GM15510 (cell line): ENCODE data around the gene STRAP.

Experiments
- POLR2A ChIP-seq: IDR thresholded peaks from 3 replicates; pipeline ENCODE4 v1.6.1; 2011; ENCODE audit warnings: borderline replicate concordance; ENCODE audit not compliant: insufficient read length; ENCODE audit errors: extremely low read depth

Gene STRAP

DNA sequence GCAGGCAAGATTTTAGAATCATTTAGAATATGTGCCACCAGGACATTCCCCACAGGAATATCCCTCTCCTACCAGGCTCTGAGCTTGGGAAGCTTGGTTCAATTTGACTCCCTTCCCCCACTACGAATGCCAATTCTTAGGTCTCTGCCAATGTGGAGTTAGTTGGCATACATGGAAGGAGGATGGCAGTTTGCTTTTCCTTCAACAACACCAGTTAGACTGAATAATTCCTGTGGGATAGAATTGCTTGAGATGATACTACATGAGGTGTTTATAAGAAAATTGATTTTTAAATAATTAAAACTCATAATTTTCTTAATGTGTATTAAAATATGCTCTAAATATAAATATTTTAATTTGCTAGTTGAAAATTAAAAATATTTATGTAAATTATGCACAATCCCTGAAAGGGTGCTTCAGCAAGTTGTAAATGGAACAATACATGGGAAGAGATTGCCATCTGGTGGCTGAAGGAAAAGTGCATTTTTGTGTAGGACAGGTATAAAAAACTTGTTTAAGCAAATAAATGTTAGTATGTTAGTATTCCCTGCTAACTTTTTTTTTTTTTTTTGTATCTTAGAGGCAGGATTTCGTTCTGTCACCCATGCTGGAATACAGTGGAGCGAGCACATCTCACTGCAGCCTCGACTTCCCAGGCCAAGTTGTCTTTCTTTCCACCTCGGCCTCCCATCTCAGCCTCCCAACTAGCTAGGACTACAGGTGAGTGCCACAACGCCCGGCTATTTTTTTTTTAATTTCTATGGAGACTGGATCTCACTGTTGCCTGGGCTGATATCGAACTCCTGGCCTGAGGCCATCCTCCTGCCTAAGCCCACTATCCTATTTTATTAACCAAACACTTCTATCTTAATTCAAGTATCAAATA is 25.8 kb upstream of the STRAP start:
- no peak for TF ChIP-seq POLR2A

DNA sequence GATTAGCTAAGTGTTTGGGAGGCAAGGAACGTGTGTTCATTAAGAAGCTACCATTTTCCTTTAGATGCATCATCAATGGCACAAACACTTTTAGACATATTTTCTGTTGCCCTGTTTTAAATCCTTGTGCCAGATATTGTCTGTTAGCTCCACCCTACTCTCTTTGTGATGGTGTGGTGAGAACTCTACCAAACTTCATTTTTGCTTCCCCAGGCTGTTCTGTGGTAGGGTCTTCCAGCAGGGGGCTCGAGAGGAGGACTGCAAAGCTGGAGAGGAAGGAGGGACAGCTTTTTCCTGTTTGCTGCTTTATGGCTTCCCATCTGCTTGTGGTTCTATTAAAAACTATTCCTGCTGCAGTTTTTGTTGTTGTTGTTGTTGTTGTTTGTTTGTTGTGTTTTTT is 23.8 kb upstream of the STRAP start:
- no peak for TF ChIP-seq POLR2A

DNA sequence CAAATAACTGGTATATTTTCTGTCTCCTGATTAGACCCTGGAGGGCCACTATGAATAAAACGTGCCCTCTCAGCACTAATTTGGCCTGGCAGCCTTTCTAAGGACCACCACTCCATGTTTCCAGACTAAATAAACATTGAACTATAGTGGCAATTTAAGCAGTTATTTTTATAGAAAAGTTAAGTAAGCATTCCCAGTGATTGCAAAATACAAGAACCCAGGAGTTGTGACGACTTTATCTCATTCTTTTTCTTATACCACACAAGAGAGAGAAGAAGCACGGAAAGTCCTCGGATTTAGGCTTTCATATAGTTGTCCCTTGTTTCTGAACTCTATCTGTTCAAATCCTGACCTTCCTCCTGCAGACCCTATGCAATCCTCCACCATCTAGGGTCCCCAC is 23.1 kb upstream of the STRAP start:
- no peak for TF ChIP-seq POLR2A

DNA sequence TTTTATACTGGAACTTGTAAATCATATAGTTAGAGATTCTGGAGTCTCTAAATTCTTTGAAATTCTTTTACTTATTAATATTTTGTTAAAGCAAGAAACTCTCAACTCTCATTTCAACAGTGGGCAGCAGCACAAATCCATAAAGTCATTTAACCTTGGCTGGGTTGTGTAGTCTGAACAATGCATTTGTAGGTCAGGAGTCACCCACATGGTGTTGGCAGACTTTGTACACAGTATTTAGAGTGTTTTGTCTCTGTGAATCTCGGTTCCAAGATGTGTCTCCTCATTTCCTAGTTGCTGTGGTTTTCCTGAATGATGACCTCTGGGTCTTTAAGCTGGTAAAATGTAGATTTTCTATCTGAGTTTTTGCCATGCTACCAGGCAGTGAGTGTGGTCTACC is 20.8 kb upstream of the STRAP start:
- no peak for TF ChIP-seq POLR2A

DNA sequence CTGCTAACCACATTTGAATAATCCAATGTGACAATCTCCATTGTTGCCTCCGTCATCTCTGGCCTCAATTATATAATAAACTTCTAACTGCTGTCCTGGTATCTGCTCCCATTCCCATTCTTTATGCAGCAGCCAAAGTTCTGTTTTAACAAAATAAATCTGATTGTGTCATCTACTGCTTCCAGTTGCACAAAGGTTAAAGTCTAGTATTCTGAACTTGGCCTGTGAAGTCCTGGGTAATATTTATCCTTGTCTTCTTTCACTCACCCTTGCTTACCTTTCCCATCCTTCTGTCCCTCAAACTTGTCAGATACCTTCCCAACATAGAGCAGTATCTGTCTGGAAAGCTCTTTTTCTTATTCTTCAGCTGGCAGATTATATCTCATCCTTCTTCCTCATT is 19.3 kb upstream of the STRAP start:
- TF ChIP-seq POLR2A = no peak

DNA sequence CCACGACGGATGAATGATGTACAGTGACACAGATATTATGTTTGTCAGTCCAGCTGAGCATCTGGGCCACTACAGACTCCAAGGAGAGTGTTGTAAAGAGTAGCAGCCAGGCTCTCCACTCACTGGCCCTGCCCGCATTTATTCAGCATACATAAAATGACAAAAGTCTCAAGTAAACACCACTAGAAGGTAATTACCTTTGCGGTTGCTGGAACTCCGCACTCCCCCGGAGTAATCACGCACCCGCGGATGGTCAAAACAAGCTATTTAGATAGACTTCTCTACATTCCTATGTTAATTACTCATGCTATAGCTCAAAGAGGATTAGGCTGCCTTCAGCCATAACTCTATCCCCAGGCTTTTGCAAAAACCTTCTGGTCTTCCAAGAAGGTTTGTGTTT is 18.8 kb upstream of the STRAP start:
- TF ChIP-seq POLR2A = no peak

DNA sequence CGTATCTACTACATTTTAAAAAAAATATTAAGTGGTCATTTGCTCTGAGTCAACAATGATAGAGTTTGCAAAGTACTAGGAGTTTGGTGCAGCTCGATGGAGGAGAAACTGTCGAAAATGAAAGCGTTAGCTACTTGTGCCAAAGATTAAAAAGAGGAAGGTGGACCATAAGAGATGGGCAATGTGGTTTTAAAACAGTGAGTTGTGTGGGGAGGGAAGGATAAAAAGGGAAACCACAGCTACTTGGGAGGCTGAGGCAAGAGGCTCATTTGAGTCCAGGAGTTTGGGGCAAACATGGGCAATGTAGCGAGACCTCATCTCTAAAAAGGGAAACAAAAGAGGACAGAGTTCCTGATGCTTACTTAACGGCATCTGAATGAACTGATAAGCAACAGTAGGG is 18.2 kb upstream of the STRAP start:
- TF ChIP-seq POLR2A = no peak

DNA sequence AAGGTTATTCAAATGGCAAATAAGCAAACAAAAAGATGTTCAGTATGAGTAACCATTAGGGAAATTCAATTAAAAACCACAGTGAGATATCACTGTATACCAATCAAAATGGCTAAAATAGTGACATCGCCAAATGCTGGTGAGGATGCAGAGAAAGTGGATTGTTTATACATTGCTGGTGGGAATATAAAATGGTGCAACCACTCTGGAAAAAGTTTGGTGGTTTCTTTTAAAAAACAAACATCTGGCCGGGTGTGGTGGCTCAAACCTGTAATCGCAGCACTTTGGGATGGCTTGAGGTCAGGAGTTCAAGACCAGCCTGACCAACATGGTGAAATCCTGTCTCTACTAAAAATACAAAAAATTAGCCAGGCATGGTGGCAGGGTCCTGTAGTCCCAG is 14.0 kb upstream of the STRAP start:
- no peak for TF ChIP-seq POLR2A

DNA sequence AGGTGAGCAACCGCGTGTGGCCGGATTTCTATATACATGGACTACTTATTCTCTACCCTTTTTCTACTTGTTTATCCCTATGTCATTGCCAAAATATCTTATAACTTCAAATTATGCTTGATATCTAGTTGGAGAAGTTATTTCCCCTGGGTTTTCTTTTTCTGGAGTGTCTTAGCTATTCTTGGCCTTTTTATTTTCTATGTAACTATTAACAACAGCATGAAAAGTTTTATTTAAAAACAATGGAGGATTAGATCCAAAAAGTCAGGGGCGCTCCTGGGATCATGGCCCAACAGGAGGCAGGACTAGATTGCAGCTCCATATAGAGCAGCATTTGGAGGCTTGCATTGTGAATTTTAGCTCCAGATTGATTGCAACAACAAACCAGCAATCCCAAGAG is 8.6 kb upstream of the STRAP start:
- TF ChIP-seq POLR2A = no peak

DNA sequence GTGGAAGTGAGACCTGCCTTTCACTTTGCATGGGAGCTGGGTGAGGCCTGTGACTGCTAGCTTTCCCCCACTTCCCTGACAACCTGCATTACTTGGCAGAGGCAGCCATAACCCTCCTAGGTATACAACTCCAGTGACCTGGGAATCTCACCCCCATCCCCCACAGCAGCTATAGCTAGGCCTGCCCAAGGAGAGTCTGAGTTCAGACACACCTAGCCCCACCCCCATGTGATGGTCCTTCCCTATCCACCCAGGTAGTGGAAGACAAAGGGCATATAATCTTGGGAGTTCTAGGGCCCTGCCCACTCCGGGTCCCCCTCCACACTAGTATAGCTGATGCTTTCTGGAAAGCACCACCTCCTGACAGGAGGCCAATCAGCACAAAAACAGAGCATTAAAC is 6.3 kb upstream of the STRAP start:
- TF ChIP-seq POLR2A = no peak

DNA sequence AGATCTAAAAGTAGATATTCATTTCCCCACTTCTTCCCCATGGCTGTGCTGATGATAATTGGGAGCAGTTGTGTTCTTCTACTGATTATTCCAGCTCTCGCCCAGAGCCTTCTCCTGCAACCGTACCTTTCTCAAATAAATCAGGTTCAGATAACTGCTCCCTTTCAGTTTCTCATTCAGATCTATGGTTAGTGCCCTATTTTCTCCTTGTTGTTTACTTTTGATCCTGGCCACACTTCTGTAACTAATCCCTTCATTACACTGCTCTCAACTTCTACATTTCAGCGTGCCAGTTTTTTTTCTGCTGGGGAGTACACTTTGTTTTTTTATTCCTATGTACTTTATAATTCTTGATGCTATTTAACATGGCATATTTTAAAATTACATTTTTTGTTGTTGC is 2.8 kb upstream of the STRAP start:
- TF ChIP-seq POLR2A = no peak

DNA sequence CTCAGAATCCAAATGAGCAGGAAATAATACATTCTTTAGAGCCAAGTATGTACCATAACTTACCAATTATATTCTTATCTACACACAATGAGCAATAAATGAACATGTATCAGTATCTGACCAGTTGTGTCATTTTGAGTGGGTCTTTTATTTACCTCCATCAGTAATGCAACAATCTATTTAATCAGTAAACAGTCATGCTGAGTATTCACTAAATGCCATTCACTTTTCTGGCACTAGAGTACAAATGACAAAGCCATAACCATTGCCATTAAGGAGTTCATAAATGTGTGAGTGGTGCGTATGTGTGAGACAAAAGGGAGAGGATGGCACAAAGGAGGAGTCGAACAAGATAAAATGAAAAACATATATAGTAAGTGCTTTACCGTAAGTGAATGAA is 1.5 kb upstream of the STRAP start:
- no peak for TF ChIP-seq POLR2A

DNA sequence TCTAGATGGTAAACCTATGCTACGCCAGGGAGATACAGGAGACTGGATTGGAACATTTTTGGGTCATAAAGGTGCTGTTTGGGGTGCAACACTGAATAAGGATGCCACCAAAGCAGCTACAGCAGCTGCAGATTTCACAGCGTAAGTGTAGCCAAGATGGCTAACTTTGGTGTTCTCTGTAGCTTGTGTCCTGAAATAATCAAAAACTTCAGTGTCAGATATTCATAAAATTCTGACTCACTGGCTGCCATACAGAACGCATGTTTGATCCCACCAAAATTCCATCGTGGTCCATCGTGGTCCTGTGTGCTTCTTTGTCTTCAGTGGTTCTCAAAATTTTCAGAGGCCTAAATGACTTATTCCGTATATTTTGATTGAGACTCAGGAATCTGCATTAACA is 1.3 kb downstream of the STRAP start:
- no peak for TF ChIP-seq POLR2A

DNA sequence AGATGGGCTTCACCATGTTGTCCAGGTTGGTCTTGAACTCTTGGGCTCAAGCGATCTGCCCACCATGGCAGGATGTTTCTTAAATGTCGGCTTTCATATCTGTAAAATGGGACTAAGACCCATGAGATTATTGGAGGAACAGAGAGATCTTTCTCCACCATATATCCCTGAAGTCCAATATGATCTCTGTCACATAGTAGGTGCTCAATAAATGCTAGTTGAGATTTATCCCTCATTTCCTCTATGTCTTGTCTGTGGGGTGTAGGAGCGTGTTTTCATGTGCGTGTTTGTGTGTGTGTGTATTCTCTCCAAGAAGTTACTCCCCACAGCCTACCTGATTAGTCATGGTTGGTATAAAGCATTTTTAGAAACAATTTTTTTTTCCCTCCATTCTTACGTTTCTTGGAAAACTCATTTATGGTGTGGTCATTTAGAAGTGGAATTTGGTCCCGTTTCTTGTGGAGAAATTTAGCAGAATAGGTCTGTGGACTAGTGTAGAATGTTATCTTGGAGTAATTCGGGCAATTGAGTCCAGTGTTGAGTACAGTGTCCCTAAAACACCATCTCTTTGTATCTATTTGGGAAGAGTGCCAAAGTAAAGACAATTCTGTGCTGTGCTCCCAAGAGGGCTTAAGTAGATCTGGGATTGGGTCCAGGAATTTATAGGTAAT is 4.3 kb downstream of the STRAP start:
- TF ChIP-seq POLR2A = no peak

DNA sequence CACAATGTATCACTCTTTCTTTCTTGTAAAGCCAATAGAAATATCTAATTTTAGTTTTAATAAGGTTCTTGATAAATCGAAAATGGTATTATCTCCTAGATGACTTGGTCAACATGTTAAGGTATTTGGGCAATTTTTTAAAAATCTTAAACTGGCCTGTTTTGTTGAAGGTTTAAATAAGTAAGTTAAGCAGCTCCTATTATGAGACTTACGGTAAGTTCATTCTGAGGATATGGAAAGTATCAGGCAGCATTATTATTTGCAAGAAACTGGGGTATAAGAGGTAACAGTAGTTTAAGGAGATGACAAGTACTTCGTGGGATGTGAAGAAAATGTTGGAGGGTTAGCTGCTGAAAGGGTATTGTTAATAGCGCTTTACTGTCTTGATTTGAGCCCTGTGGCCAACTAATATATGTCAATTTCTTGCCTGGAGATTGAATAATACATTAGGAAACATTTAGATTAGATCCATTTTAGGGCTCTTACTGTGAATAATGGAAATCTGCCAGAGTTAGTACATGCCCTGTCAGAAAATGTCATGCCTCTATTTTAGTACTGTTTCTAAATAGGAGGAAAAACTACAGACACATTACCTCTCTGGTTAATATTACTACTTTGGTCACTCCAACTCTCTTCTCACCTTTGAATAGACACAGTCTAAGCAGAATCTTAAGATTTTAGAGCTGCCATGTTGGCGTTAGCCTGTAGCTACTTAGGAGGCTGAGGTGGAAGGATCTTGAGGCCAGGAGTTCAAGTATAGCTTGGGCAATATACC is 5.0 kb downstream of the STRAP start:
- no peak for TF ChIP-seq POLR2A
